Smooth muscle cell (in vitro differentiated cells): ENCODE measurements around the gene POGZ. TPM values are rescaled to one million over a fixed set of nuclear protein-coding genes. Genes with fewer than 3 reads are reported as not detected.

Source experiments
- DNase-seq: peaks from one replicate; lab custom pipeline; 2025; ENCODE audit not compliant: unreplicated experiment; lab: John Stamatoyannopoulos, UW
- H2AFZ ChIP-seq: fragments of 200-600 bp; sonication (generic); 2 replicates; pipeline ENCODE4 v1.6.0; 2016; ENCODE audit warnings: antibody characterized with exemption, low read depth, mild to moderate bottlenecking
- H3F3A ChIP-seq: fragments of 200-600 bp; sonication (generic); 2 replicates; pipeline ENCODE4 v1.6.0; 2017; ENCODE audit warnings: antibody characterized with exemption, low read depth
- H3K27ac ChIP-seq: fragments of 200-600 bp; sonication (generic); 2 replicates; pipeline ENCODE4 v1.5.1; 2016; ENCODE audit warnings: low read depth, mild to moderate bottlenecking
- H3K27me3 ChIP-seq: fragments of 200-600 bp; sonication (generic); 2 replicates; pipeline ENCODE4 v1.6.1; 2016; ENCODE audit warnings: low read depth, mild to moderate bottlenecking
- H3K36me3 ChIP-seq: fragments of 200-600 bp; sonication (generic); 2 replicates; pipeline ENCODE4 v1.5.1; 2016; ENCODE audit warnings: low read depth
- H3K4me1 ChIP-seq: fragments of 200-600 bp; sonication (generic); 2 replicates; pipeline ENCODE4 v1.5.1; 2016; ENCODE audit warnings: low read depth
- H3K4me2 ChIP-seq: fragments of 200-600 bp; sonication (generic); 2 replicates; pipeline ENCODE4 v1.6.0; 2016; ENCODE audit warnings: mild to moderate bottlenecking
- H3K4me3 ChIP-seq: fragments of 200-600 bp; sonication (generic); 2 replicates; pipeline ENCODE4 v1.5.1; 2016; ENCODE audit warnings: mild to moderate bottlenecking
- H3K79me2 ChIP-seq: fragments of 200-600 bp; sonication (generic); 2 replicates; pipeline ENCODE4 v1.6.0; 2016; ENCODE audit warnings: low read depth, mild to moderate bottlenecking
- H3K9ac ChIP-seq: fragments of 200-600 bp; sonication (generic); 2 replicates; pipeline ENCODE4 v1.6.0; 2016; ENCODE audit warnings: low read depth
- H3K9me3 ChIP-seq: fragments of 200-600 bp; sonication (generic); replicated peaks from 2 replicates; pipeline ENCODE4 v1.5.1; 2016; ENCODE audit warnings: low read depth
- H4K20me1 ChIP-seq: fragments of 200-600 bp; sonication (generic); 2 replicates; pipeline ENCODE4 v1.6.0; 2016; ENCODE audit warnings: low read depth
- CTCF ChIP-seq: fragments of 200-600 bp; sonication (generic); IDR thresholded peaks from 2 replicates; pipeline ENCODE4 v1.5.1; 2017; ENCODE audit warnings: borderline replicate concordance, mild to moderate bottlenecking, antibody characterized with exemption; ENCODE audit not compliant: insufficient read depth, poor library complexity, severe bottlenecking
- WGBS: methylation state at CpG from one replicate; pipeline ENCODE4 v1.1.7; 2016; ENCODE audit warnings: low lambda C conversion rate; 5-methylcytosine and 5-hydroxymethylcytosine counted together
- polyA plus RNA-seq: library from polyadenylated mRNA; unstranded; fragments of >200 nt; fragmentation: Nextera tagmentation; extraction: Ambion mirVana; gene quantifications from 2 replicates; pipeline ENCODE4 v1.2.1, GENCODE V29; 2016
- total RNA-seq: library from RNA; depleted of rRNA; stranded (reverse); fragments of >200 nt; gene quantifications from 2 replicates; pipeline ENCODE4 v1.2.3, GENCODE V29; 2014

The POGZ gene
- total and polyA plus RNA-seq, 2 experiments from 2014 or later, result 20.5 to 40.9 TPM

GRCh38 chr1:151504252-151504651 is 45.0 kb upstream of the POGZ start:
- H3K9ac ChIP-seq, result no peak overlapping the region
- DNase-seq, result no peak
- no peak overlapping the region for H2AFZ ChIP-seq
- H3K27ac ChIP-seq, result no peak overlapping the region
- H3F3A ChIP-seq, result no peaks in the 10 kb centered on the region
- H3K27me3 ChIP-seq, result no peaks in the 10 kb centered on the region
- no peak for TF ChIP-seq CTCF
- 56% methylated on average over 3 of the region's 3 CpGs for WGBS
- no peaks in the 10 kb centered on the region for H3K9me3 ChIP-seq
- H4K20me1 ChIP-seq, result no peaks in the 10 kb centered on the region
- no peak overlapping the region for H3K4me2 ChIP-seq
- no peak overlapping the region for H3K4me3 ChIP-seq
- H3K36me3 ChIP-seq, result no peaks in the 10 kb centered on the region
- H3K79me2 ChIP-seq, result no peaks in the 10 kb centered on the region
- H3K4me1 ChIP-seq, result no peaks in the 10 kb centered on the region

GRCh38 chr1:151502859-151503780 is 43.8 kb upstream of the POGZ start:
- H3F3A ChIP-seq, result no peaks in the 10 kb centered on the region
- 67% methylated on average over 7 of the region's 7 CpGs for WGBS
- no peaks in the 10 kb centered on the region for H3K27me3 ChIP-seq
- no peak for DNase-seq
- H4K20me1 ChIP-seq, result no peaks in the 10 kb centered on the region
- no peaks in the 10 kb centered on the region for H3K79me2 ChIP-seq
- no peak overlapping the region for H3K4me3 ChIP-seq
- no peaks in the 10 kb centered on the region for H3K36me3 ChIP-seq
- H3K4me1 ChIP-seq, result no peaks in the 10 kb centered on the region
- H3K9me3 ChIP-seq, result no peaks in the 10 kb centered on the region
- H2AFZ ChIP-seq, result no peak overlapping the region
- no peak for TF ChIP-seq CTCF
- no peak overlapping the region for H3K4me2 ChIP-seq
- no peak overlapping the region for H3K27ac ChIP-seq
- no peak overlapping the region for H3K9ac ChIP-seq

- H4K20me1 ChIP-seq, result no peaks in the 10 kb centered on the region
- H3F3A ChIP-seq, result no peaks in the 10 kb centered on the region
- H3K4me1 ChIP-seq, result no peaks in the 10 kb centered on the region
- WGBS, result 65% methylated on average over 5 of the region's 5 CpGs
- DNase-seq, result no peak
- no peak overlapping the region for H3K4me3 ChIP-seq
- H3K4me2 ChIP-seq, result no peak overlapping the region
- no peak overlapping the region for H2AFZ ChIP-seq
- H3K9me3 ChIP-seq, result no peaks in the 10 kb centered on the region
- H3K36me3 ChIP-seq, result no peaks in the 10 kb centered on the region
- no peak overlapping the region for H3K9ac ChIP-seq
- no peaks in the 10 kb centered on the region for H3K79me2 ChIP-seq
- no peak overlapping the region for H3K27ac ChIP-seq
- H3K27me3 ChIP-seq, result no peaks in the 10 kb centered on the region
- no peak for TF ChIP-seq CTCF
Observed at GRCh38 chr1:151502035-151502700, 42.9 kb upstream of the POGZ start.
